Upper lobe of left lung (tissue), 6 donors: Measurements from ENCODE around the gene SCUBE1. TPM values are rescaled to one million over a fixed set of nuclear protein-coding genes. Genes with fewer than 3 reads are reported as not detected.

ENCODE experiments used
- ATAC-seq, 2 donors: fragments of 200-7000 bp; cut with Tn5 transposase; one replicate each; pipeline ENCODE4 v1.9.1; 2022; ENCODE audit warnings: mild to moderate bottlenecking in 2 of 2, moderate library complexity in 2 of 2; ENCODE audit not compliant: low FRiP score in 2 of 2
- DNase-seq, 2 donors: peaks; one replicate each; pipeline ENCODE4 v3.0.0-alpha.2; 2019 to 2020
- H3K27ac ChIP-seq, 4 donors: fragments of 200-600 bp; sonication (generic); one replicate each; pipeline ENCODE4 v1.5.1; 2016 to 2019
- H3K27me3 ChIP-seq, 4 donors: fragments of 200-600 bp; sonication (generic); one replicate each; pipeline ENCODE4 v1.5.1; 2017 to 2019
- H3K36me3 ChIP-seq, 4 donors: fragments of 200-600 bp; sonication (generic); one replicate each; pipeline ENCODE4 v1.5.1; 2016 to 2019
- H3K4me1 ChIP-seq, 4 donors: fragments of 200-600 bp; sonication (generic); one replicate each; pipeline ENCODE4 v1.5.1; 2018 to 2019
- H3K4me3 ChIP-seq, 4 donors: fragments of 200-600 bp; sonication (generic); one replicate each; pipeline ENCODE4 v1.5.1; 2017 to 2019; ENCODE audit warnings: mild to moderate bottlenecking in 2 of 4, moderate library complexity in 1 of 4
- H3K9me3 ChIP-seq, 4 donors: fragments of 200-600 bp; sonication (generic); one replicate each; pipeline ENCODE4 v1.5.1; 2018 to 2019
- EP300 ChIP-seq, 4 donors: sonication (generic); formaldehyde crosslinking; IDR thresholded peaks; one replicate each; pipeline ENCODE4 v1.5.1; 2017; ENCODE audit warnings: antibody characterized with exemption in 4 of 4, control low read depth in 2 of 4
- POLR2A ChIP-seq, 4 donors: fragments of 450-650 bp; IDR thresholded peaks; one replicate each; pipeline ENCODE4 v1.5.1; 2016 to 2017; ENCODE audit warnings: antibody characterized with exemption in 4 of 4, mild to moderate bottlenecking in 2 of 4
- POLR2AphosphoS5 ChIP-seq, 2 donors: sonication (generic); formaldehyde crosslinking; IDR thresholded peaks; one replicate each; pipeline ENCODE4 v1.5.1; 2017; ENCODE audit warnings: antibody characterized with exemption in 2 of 2
- WGBS, 2 donors: methylation state at CpG; one replicate each; pipeline ENCODE4 v1.1.5; 2017 to 2018; 5-methylcytosine and 5-hydroxymethylcytosine counted together
- total RNA-seq, 6 donors: library from RNA; depleted of rRNA in 4 of 6; stranded (reverse); fragments of >200 nt in 4 of 6; gene quantifications; one replicate each; pipeline versions ENCODE4 v1.1.0 to v1.2.1, GENCODE V29; 2016 to 2021
- TF ChIP-seq, protein P1 (sequence below), 6 experiments: fragments of 450-650 bp in 4 of 6; fragments of 200-600 bp in 2 of 6; sonication (generic) in 2 of 6; IDR thresholded peaks; one replicate each; pipeline ENCODE4 v1.5.1; 2016 to 2019; ENCODE audit warnings: antibody characterized with exemption in 6 of 6
- donor health status: DM: no; HTN: no; CAD: no; lungs with moderate emphysema.
- donor health status: DM: no; HTN: yes; CAD: no; lungs with severe emphysema.

The SCUBE1 gene
- total RNA-seq, 6 donors from 2014 or later = 9.7 to 55.9 (median 20.8) TPM

DNA sequence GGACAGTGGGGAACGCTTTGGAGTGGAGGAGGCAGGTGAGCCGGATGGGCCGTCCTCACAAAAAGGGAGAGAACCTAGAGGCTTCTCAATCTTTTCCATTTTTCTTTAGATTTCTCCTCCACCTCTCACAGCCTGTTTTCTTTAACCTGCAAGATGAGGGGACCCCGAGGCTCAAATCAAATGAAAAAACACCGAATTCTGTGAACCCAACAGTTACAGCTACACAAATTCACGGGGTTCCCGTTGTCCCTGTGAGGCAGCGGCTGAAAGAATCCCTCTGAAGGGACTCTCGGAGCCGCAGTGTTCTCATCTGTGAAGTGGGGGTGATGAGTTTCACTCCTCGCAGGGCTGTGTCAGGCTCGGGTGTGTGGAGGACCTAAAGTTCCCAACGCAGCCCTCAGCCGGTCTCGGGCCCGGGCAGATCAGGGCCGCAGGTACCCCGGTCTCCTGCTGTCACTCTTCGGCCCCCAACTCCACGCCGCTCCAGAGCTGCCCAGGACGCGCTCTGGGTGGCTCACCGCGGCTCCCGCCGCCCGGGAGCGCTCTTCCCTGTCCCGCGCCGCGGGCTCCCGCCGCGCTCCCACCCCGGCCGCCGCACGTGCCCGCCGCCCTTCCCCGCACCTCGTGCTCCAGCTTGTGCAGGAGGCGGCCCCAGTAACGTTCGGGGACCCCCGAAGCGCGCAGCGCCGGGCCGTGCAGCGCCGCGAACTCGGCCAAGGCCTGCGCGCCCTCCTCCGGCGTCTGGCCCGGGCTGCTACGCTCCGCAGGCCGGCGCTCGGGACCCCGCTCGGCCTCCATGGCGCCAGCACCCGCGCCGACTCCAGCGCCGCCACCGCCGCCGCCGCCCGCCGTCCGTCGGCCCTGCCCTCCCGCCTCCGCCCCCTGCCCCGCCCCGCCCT lies 156.7 kb downstream of the SCUBE1 start, which contains the start of gene TTLL12:
Gene TTLL12, minus strand, starts transcription at position 863 of the 899 bp plus-strand sequence. Its CDS starts 65 bp downstream, at position 798.
- 1 to 2% methylated on average over 31 to 37 of the region's 87 CpGs for WGBS, 2 donors
- DNase-seq (peak; percentile 62 to 94), ATAC-seq (peak in 1 of 2 donors; percentile 70)
- Histone ChIP-seq H3K4me1 (peaks cover 13 to 32% (median 17%) of the 10 kb centered on the region in 4 donors), H3K4me3 (peak within 1 kb of the TSS; percentile 58 to 97 (median 80)), H3K27ac (peak within 1 kb of the TSS; percentile 87 to 95 (median 89)), H3K36me3 (peaks cover 0 to 4% (median 1%) of the 10 kb centered on the region in 4 donors), H3K27me3 (no peaks in the 10 kb centered on the region), H3K9me3 (no peaks in the 10 kb centered on the region)
- TF ChIP-seq EP300 (IDR thresholded peaks at IDR 0.05) = no peak
- no peak for TF ChIP-seq POLR2AphosphoS5 (IDR thresholded peaks at IDR 0.05)
- TF ChIP-seq POLR2A (IDR thresholded peaks at IDR 0.05) = peak in 3 of 4 donors; percentile 29 to 73 (median 37)
- TF ChIP-seq, protein P1, sequence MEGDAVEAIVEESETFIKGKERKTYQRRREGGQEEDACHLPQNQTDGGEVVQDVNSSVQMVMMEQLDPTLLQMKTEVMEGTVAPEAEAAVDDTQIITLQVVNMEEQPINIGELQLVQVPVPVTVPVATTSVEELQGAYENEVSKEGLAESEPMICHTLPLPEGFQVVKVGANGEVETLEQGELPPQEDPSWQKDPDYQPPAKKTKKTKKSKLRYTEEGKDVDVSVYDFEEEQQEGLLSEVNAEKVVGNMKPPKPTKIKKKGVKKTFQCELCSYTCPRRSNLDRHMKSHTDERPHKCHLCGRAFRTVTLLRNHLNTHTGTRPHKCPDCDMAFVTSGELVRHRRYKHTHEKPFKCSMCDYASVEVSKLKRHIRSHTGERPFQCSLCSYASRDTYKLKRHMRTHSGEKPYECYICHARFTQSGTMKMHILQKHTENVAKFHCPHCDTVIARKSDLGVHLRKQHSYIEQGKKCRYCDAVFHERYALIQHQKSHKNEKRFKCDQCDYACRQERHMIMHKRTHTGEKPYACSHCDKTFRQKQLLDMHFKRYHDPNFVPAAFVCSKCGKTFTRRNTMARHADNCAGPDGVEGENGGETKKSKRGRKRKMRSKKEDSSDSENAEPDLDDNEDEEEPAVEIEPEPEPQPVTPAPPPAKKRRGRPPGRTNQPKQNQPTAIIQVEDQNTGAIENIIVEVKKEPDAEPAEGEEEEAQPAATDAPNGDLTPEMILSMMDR (IDR thresholded peaks at IDR 0.05) = peak in 1 of 6 experiments; percentile 29

- ATAC-seq (no peak), DNase-seq (peak in 1 of 2 donors; percentile 61)
- peaks cover 0 to 6% (median 1%) of the 10 kb centered on the region in 4 donors for H3K36me3 ChIP-seq
- H3K27ac ChIP-seq = peak overlapping the region in 1 of 4 donors; percentile 12
- TF ChIP-seq EP300 (IDR thresholded peaks at IDR 0.05) = no peak
- TF ChIP-seq POLR2A (IDR thresholded peaks at IDR 0.05) = no peak
- TF ChIP-seq POLR2AphosphoS5 (IDR thresholded peaks at IDR 0.05) = no peak
- TF ChIP-seq, protein P1 (IDR thresholded peaks at IDR 0.05) = no peak
- peak overlapping the region; percentile 58 to 97 (median 80) for H3K4me3 ChIP-seq
- H3K4me1 ChIP-seq = peaks cover 13 to 32% (median 20%) of the 10 kb centered on the region in 4 donors
- no peaks in the 10 kb centered on the region for H3K9me3 ChIP-seq
- 16 to 22% methylated on average over 5 to 11 of the region's 12 CpGs for WGBS, 2 donors
- H3K27me3 ChIP-seq = no peaks in the 10 kb centered on the region
Observed at GRCh38 chr22:43185860-43186261, 157.3 kb downstream of the SCUBE1 start.

DNA sequence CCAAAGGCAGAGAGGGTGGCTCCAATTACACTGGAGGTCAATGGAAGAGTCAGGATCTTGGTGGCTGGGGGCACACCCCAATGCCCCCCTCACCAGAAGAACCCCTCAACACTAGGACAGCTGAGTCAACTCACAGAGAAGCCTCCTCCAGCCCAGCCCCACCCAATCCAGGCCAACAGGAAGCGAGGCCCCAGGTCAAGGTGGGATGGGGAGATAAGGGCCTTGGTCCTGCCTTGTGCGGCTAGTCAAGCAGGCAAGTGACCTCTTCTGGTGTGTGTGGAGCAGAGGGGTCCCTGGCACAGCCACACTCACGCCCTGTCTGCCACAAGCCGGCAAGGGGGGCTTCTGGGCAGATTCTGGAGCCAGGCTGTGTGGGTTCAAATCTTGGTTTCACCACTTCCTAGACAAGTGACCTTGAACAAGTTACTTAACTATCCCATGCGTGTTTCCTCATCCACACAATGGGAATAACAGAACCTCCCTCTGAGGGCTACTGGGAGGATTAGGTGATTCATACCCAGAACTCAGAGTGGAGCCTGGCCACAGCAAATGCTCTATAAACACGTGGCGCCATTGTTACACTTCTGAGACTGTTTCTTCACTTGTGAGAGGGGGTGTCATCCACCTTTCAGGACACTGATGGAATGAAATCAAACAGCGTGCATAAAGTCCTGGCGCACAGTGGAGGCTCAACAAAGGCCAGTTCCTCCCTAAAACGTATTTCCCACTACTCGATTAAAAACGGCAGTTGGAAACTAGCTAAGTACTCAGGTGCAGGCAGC lies 159.5 kb downstream of the SCUBE1 start:
- 84 to 85% methylated on average over 7 to 12 of the region's 12 CpGs for WGBS, 2 donors
- TF ChIP-seq, protein P1 (IDR thresholded peaks at IDR 0.05) = no peak
- TF ChIP-seq EP300 (IDR thresholded peaks at IDR 0.05) (no peak), POLR2AphosphoS5 (IDR thresholded peaks at IDR 0.05) (no peak)

DNA sequence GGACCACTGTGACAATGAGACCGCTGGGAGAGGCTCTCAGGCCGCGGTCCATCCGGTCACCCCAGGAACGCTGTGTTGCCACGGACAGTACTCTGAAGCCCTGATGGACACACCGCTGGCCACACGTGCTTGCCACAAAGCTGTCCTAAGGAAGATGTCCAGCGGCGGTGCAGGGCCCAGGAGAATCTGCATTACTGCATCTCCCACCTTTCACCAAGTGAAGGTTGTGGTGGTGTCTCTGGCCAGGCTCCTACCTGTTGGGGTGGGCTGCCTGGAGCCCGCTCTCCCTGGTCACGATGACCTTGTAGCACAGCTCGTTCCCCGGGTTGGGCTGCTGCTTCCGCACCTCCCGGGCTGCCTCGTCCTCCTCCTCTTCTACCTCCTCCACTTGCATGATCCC lies 160.4 kb downstream of the SCUBE1 start:
- H3K4me3 ChIP-seq = no peak overlapping the region
- H3K27ac ChIP-seq = no peak overlapping the region
- WGBS, 2 donors = 93 to 95% methylated on average over 7 to 17 of the region's 17 CpGs
- H3K36me3 ChIP-seq = peaks cover 0 to 25% (median 19%) of the 10 kb centered on the region in 4 donors
- no peaks in the 10 kb centered on the region for H3K9me3 ChIP-seq
- no peaks in the 10 kb centered on the region for H3K27me3 ChIP-seq
- TF ChIP-seq POLR2AphosphoS5 (IDR thresholded peaks at IDR 0.05) = no peak
- ATAC-seq = no peak
- peaks cover 13 to 27% (median 20%) of the 10 kb centered on the region in 4 donors for H3K4me1 ChIP-seq
- no peak for DNase-seq

More for the DNA sequence above, 159.5 kb downstream of the SCUBE1 start:
- Histone ChIP-seq H3K4me3 (no peak overlapping the region), H3K27me3 (no peaks in the 10 kb centered on the region), H3K27ac (no peak overlapping the region), H3K9me3 (no peaks in the 10 kb centered on the region), H3K36me3 (peaks cover 0 to 25% (median 15%) of the 10 kb centered on the region in 4 donors), H3K4me1 (peaks cover 13 to 32% (median 20%) of the 10 kb centered on the region in 4 donors)
- DNase-seq = no peak
- ATAC-seq = no peak

DNA sequence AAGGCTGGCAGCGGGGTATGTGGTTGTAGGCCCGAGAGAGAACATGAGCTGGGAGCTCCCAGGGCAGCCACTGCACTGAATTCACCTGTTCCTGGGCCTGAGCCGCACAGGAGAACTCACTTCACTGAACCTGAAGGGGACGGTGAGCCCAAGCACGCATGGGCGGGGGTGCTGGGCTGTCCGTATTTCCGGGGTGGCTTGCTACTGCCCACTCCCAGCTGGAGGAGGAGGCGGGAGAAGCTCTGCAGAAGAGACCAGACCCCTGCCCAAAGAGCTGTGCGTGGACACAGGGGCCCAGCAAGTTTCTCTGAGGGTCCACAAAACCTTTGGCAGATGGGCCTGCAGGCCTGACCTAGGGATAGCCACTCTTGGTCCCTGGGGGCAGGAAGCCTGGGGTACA lies 161.1 kb downstream of the SCUBE1 start:
- ATAC-seq (no peak), DNase-seq (no peak)
- H3K27ac ChIP-seq = peak overlapping the region in 1 of 4 donors; percentile 46
- peaks cover 13 to 26% (median 20%) of the 10 kb centered on the region in 4 donors for H3K4me1 ChIP-seq
- 76 to 83% methylated on average over 1 to 10 of the region's 10 CpGs for WGBS, 2 donors
- no peaks in the 10 kb centered on the region for H3K27me3 ChIP-seq
- no peaks in the 10 kb centered on the region for H3K9me3 ChIP-seq
- TF ChIP-seq, protein P1 (IDR thresholded peaks at IDR 0.05) = no peak
- TF ChIP-seq POLR2AphosphoS5 (IDR thresholded peaks at IDR 0.05) = no peak
- no peak for TF ChIP-seq EP300 (IDR thresholded peaks at IDR 0.05)
- TF ChIP-seq POLR2A (IDR thresholded peaks at IDR 0.05) = no peak
- no peak overlapping the region for H3K4me3 ChIP-seq
- peaks cover 0 to 26% (median 20%) of the 10 kb centered on the region in 4 donors for H3K36me3 ChIP-seq
